ENCODE results near the gene ORM2. TPM values are rescaled to one million over a fixed set of nuclear protein-coding genes. Genes with fewer than 3 reads are reported as not detected.
A peak's percentile ranks its signal among the peaks of the same experiment; 100 is the strongest.

The ORM2 gene
- total and polyA plus RNA-seq, 2 of the 4 experiments (the other 2 are of a cell fraction), result not detected

DNA sequence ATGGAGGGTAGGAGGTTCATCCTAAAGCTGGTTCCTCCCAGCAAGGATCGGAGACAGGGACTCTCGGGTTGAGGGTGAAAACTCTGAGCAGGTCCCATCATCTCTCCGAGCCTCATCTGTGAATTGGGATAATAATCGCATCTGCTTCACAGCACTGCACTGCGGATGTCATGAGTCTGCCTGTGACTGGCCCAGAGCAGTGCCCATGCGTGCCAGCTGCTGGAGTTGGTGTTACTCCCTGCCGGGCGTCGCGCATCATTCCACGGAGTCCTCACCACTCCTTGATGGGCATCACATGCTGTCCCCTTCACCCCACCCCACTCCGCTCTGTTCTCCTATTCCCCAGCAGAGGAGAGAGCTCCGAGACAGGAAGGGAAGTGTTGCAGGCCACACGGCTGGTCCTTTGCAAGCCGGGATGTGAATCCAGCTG is 41.9 kb upstream of the ORM2 start:
- Histone ChIP-seq H4K91ac (ENCODE audit: insufficient read depth, low read depth, low read length) (peak overlapping the region; percentile 86), H4K5ac (ENCODE audit: low read depth, low read length) (0 out of 2 replicates have a peak overlapping the region, but pooled peaks have one; percentile 2), H3K9me3 (ENCODE audit: control insufficient read depth, insufficient read depth, low read length) (no peaks in the 10 kb centered on the region), H2BK120ac (ENCODE audit: low read depth, low read length) (peak overlapping the region; percentile 93), H3K18ac (ENCODE audit: low read depth, low read length) (no peak overlapping the region), H2AK5ac (ENCODE audit: low read depth, low read length) (peak overlapping the region; percentile 76), H2AFZ (replicated peaks; ENCODE audit: low read length, poor library complexity) (peak overlapping the region; percentile 79), H3K9me1 (ENCODE audit: insufficient read depth, low read length) (peaks cover 23% of the 10 kb centered on the region), H2AK9ac (replicated peaks; ENCODE audit: low read depth, low read length, poor library complexity) (peak overlapping the region; percentile 31), H2BK5ac (ENCODE audit: low read depth, low read length, poor library complexity, severe bottlenecking) (peak overlapping the region; percentile 55), H3K23ac (ENCODE audit: low read depth, low read length) (peak overlapping the region; percentile 62; the same call in 1 of the 2 replicates), H3K4me3 (ENCODE audit: insufficient read depth, low read depth, low read length) (no peak overlapping the region), H2BK15ac (ENCODE audit: low read depth, low read length) (peak overlapping the region; percentile 18; the same call in 1 of the 3 replicates), H3K27me3 (ENCODE audit: control insufficient read depth, insufficient read depth, low read length) (no peaks in the 10 kb centered on the region), H3K27ac (ENCODE audit: insufficient read depth, low read length) (no peak overlapping the region), H4K8ac (ENCODE audit: low read depth in 2 of 2, low read length in 2 of 2) (peak overlapping the region in 1 of 2 experiments; percentile 84; a peak in 1 of 4 replicates), H3K4me2 (ENCODE audit: low read depth, low read length) (no peak overlapping the region), H3K36me3 (ENCODE audit: control insufficient read depth, insufficient read depth, low read length) (peaks cover 11% of the 10 kb centered on the region), H3K4me1 (ENCODE audit: control insufficient read depth, insufficient read depth, low read length) (peaks cover 21% of the 10 kb centered on the region), H2BK20ac (ENCODE audit: low read depth, low read length) (peak overlapping the region; percentile 92), H4K20me1 (ENCODE audit: insufficient read depth, low read length) (no peaks in the 10 kb centered on the region), H3K56ac (ENCODE audit: extremely low read depth, insufficient read depth, low read length) (no peak overlapping the region), H3K9ac (ENCODE audit: low read depth, low read length) (no peak overlapping the region), H3K79me1 (ENCODE audit: low read depth in 1 of 2, low read length in 2 of 2) (peaks cover 0 to 18% of the 10 kb centered on the region in 2 experiments; a peak in 2 of 4 replicates), H3K4ac (ENCODE audit: low read depth, low read length) (peak overlapping the region; percentile 93), H3K14ac (replicated peaks; ENCODE audit: low read depth, low read length) (peak overlapping the region; percentile 88)
- intact Hi-C loops (cut with micrococcal nuclease) (no loop called here), in situ Hi-C loops (cut with MboI; ENCODE audit: low sequenced_read_pairs) (loop anchor here (5.0 kb wide), 1 partner anchor 125 kb away; no protein-coding TSS in a partner anchor), dilution Hi-C loops (cut with HindIII; ENCODE audit: low sequenced_read_pairs, unreplicated experiment) (no loop called here)
- TF ChIP-seq, protein P1, sequence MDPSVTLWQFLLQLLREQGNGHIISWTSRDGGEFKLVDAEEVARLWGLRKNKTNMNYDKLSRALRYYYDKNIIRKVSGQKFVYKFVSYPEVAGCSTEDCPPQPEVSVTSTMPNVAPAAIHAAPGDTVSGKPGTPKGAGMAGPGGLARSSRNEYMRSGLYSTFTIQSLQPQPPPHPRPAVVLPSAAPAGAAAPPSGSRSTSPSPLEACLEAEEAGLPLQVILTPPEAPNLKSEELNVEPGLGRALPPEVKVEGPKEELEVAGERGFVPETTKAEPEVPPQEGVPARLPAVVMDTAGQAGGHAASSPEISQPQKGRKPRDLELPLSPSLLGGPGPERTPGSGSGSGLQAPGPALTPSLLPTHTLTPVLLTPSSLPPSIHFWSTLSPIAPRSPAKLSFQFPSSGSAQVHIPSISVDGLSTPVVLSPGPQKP (IDR thresholded peaks at IDR 0.05; ENCODE audit: borderline replicate concordance, low read depth, low read length), result no peak
- TF ChIP-seq SMC3 (IDR thresholded peaks at IDR 0.05; ENCODE audit: low read depth, low read length) (no peak), CHD1 (IDR thresholded peaks at IDR 0.05; ENCODE audit: low read depth, low read length) (no peak), POLR2A (IDR thresholded peaks at IDR 0.05; ENCODE audit: low read depth, low read length) (no peak), MAFK (IDR thresholded peaks at IDR 0.05; ENCODE audit: low read depth, low read length) (no peak), MAZ (IDR thresholded peaks at IDR 0.05; ENCODE audit: borderline replicate concordance, low read depth, low read length) (no peak), CEBPB (IDR thresholded peaks at IDR 0.05; ENCODE audit: low read depth, low read length) (no peak), RFX5 (IDR thresholded peaks at IDR 0.05; ENCODE audit: low read depth, low read length) (no peak), RAD21 (IDR thresholded peaks at IDR 0.05; ENCODE audit: low read length) (no peak), BHLHE40 (IDR thresholded peaks at IDR 0.05; ENCODE audit: low read depth, low read length) (no peak), RCOR1 (IDR thresholded peaks at IDR 0.05; ENCODE audit: insufficient replicate concordance, low read length) (no peak), MXI1 (IDR thresholded peaks at IDR 0.05; ENCODE audit: borderline replicate concordance, low read depth, low read length) (no peak), USF2 (IDR thresholded peaks at IDR 0.05; ENCODE audit: low read depth, low read length) (no peak), NFE2L2 (IDR thresholded peaks at IDR 0.05; ENCODE audit: low read depth, low read length) (no peak), FOS (IDR thresholded peaks at IDR 0.05; ENCODE audit: low read depth, low read length) (no peak)
- TF ChIP-seq, protein P2, sequence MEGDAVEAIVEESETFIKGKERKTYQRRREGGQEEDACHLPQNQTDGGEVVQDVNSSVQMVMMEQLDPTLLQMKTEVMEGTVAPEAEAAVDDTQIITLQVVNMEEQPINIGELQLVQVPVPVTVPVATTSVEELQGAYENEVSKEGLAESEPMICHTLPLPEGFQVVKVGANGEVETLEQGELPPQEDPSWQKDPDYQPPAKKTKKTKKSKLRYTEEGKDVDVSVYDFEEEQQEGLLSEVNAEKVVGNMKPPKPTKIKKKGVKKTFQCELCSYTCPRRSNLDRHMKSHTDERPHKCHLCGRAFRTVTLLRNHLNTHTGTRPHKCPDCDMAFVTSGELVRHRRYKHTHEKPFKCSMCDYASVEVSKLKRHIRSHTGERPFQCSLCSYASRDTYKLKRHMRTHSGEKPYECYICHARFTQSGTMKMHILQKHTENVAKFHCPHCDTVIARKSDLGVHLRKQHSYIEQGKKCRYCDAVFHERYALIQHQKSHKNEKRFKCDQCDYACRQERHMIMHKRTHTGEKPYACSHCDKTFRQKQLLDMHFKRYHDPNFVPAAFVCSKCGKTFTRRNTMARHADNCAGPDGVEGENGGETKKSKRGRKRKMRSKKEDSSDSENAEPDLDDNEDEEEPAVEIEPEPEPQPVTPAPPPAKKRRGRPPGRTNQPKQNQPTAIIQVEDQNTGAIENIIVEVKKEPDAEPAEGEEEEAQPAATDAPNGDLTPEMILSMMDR (conservative IDR thresholded peaks at IDR 0.05; ENCODE audit: low read depth, low read length), result no peak
- no peak for ATAC-seq (ENCODE audit: low read depth)
- ChIA-PET POLR2A (ENCODE audit: unreplicated experiment) (no interaction called here), CTCF (interaction anchor here (0.6 to 2.0 kb wide), 6 partner anchors 20 to 205 kb away, joined by 3 to 10 read pairs (median 4); partner anchors contain the start of gene COL27A1)
- no peak for DNase-seq
- BruUV-seq (replicated peaks), result no TSS peak
- WGBS, 2 experiments (ENCODE audit: extremely low coverage in 2 of 2, insufficient read length in 1 of 2), result 87% methylated on average over 12 of the region's 15 CpGs; no CpG with 5 or more reads in 1 of the 2 experiments

All from IMR-90 (cell line).